Heart right ventricle (tissue), 16 donors: ENCODE data around the gene SH3RF3. TPM values are rescaled to one million over a fixed set of nuclear protein-coding genes. Genes with fewer than 3 reads are reported as not detected.

ENCODE experiments used
- ATAC-seq, 8 donors: fragments of 200-7000 bp; cut with Tn5 transposase; one replicate each; pipeline ENCODE4 v1.9.1; 2020; ENCODE audit warnings: mild to moderate bottlenecking in 8 of 8, moderate library complexity in 8 of 8, moderate number of reproducible peaks in 1 of 8
- DNase-seq, 2 donors: peaks; one replicate each; pipeline ENCODE4 v3.0.0-alpha.2; 2020
- H3K27ac ChIP-seq, 10 donors: fragments of 200-600 bp; sonication (generic) in 2 of 10; one replicate each; pipeline versions ENCODE4 v1.5.0 to v1.8.0; 2020 to 2022; ENCODE audit warnings: mild to moderate bottlenecking in 3 of 10
- H3K27me3 ChIP-seq, 7 donors: fragments of 200-600 bp; one replicate each; pipeline ENCODE4 v1.8.0; 2021 to 2022; ENCODE audit warnings: mild to moderate bottlenecking in 2 of 7
- H3K36me3 ChIP-seq, 9 donors: fragments of 200-600 bp; sonication (generic) in 1 of 9; one replicate each; pipeline versions ENCODE4 v1.5.0 to v1.8.0; 2020 to 2022; ENCODE audit warnings: mild to moderate bottlenecking in 2 of 9
- H3K4me1 ChIP-seq, 9 donors: fragments of 200-600 bp; sonication (generic) in 1 of 9; one replicate each; pipeline versions ENCODE4 v1.5.0 to v1.8.0; 2020 to 2022; ENCODE audit warnings: mild to moderate bottlenecking in 4 of 9
- H3K4me3 ChIP-seq, 10 donors: fragments of 200-600 bp; sonication (generic) in 2 of 10; one replicate each; pipeline versions ENCODE4 v1.5.0 to v1.8.0; 2020 to 2022; ENCODE audit warnings: mild to moderate bottlenecking in 7 of 10, moderate library complexity in 2 of 10
- H3K9me3 ChIP-seq, 11 donors: fragments of 200-600 bp in 10 of 11; sonication (generic) in 2 of 11; one replicate each; pipeline versions ENCODE4 v1.5.0 to v1.8.0; 2013 to 2022; ENCODE audit warnings: mild to moderate bottlenecking in 2 of 11, control low read depth in 1 of 11, moderate library complexity in 1 of 11
- WGBS, 2 donors: extraction: QIAGEN DNeasy Blood & Tissue Kit; methylation state at CpG; one replicate each; pipeline ENCODE4 v1.1.7; 2013; ENCODE audit warnings: inconsistent platforms in 1 of 2; 5-methylcytosine and 5-hydroxymethylcytosine counted together
- intact Hi-C, 10 donors: fragments of 100-400 bp; cut with DNase I; formaldehyde crosslinking; loops; one replicate each; pipeline versions ENCODE4 v1.11.1 to v1.14.2; 2022
- polyA plus RNA-seq, 2 donors: library from polyadenylated mRNA; stranded (reverse); fragments of 200-250 nt; gene quantifications; one replicate each; pipeline ENCODE4 v1.2.3, GENCODE V29; 2013
- total RNA-seq, 10 donors: library from RNA; stranded (reverse); fragmentation: NEBNext Ultra II Directional in 3 of 10; extraction: Animal tissue kit (Norgen Biotek cat#: 25700) in 3 of 10; gene quantifications; one replicate each; pipeline versions ENCODE4 v1.2.1 to v1.2.4, GENCODE V29; 2021 to 2023
- TF ChIP-seq, protein P1 (sequence below), 9 donors: fragments of 200-600 bp; sonication (generic) in 2 of 9; IDR thresholded peaks; one replicate each; pipeline versions ENCODE4 v1.5.0 to v1.8.0; 2021 to 2022; ENCODE audit warnings: antibody characterized with exemption in 9 of 9, mild to moderate bottlenecking in 5 of 9, moderate library complexity in 1 of 9
- donor health status: Arrhythmogenic right ventricular cardiomyopathy.
- donor health status: ischemic (EF 13 %, LVEDD 7.1; RV severe dilation, severe dysfunction).
- donor health status: healthy with polysubstance abuse.
- donor health status: DM: no; HTN: yes; CAD: no.
- donor health status: DM: no; HTN: no; CAD: no.
- donor health status: ischemic (EF 25% LVEDD 6.9; RV normal size, moderate dysfunction).
- donor health status: ischemic (EF 25% LVEDD 5.7; RV mildly dilated, moderate dysfunction).
- donor health status: healthy.
- donor health status: DM: yes; HTN: yes; CAD: no.
- donor health status: Ischemic cardiomyopathy.
- donor health status: ischemic (EF 35%, LVEDD 5.7; RV mildly dilated, moderate dysfunction).
- donor health status: nonischemic (EF 11% LVEDD 7.7; RV severe dilation, severe dysfunction).
- donor health status: DM: yes; HTN: yes; CAD: no.
- donor health status: PGD.
- donor health status: ischemic (EF 29% LVEDD 5.4; RV normal size, mild dysfunction).
- donor health status: nonischemic (EF 23%, LVEDD 6.1; RV moderate dilation, normal function).

SH3RF3 gene
- total and polyA plus RNA-seq, 12 donors = 5.0 to 11.5 (median 8.6) TPM

DNA sequence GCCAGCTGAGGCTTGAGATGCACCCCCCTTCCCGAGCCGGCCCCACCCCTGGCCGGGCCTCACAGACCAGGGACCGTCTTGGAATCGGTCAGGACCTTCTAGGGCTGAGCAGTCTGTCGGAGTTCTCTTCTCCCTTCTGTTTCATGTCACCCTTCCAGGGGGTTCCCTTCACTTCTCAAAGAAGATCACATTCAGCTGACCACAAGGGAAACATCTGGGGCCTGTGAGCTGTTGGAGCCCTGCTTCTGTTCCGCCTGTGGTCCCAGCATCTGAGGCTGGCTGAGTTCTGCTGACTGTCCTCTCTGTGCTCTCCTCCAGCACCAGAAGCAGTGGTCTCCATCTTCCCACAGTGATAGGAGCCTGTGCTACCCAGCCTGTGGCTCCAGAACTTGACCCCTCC lies 378.2 kb downstream of the SH3RF3 start:
- no peak for DNase-seq
- no peak overlapping the region for H3K27ac ChIP-seq
- TF ChIP-seq, protein P1, sequence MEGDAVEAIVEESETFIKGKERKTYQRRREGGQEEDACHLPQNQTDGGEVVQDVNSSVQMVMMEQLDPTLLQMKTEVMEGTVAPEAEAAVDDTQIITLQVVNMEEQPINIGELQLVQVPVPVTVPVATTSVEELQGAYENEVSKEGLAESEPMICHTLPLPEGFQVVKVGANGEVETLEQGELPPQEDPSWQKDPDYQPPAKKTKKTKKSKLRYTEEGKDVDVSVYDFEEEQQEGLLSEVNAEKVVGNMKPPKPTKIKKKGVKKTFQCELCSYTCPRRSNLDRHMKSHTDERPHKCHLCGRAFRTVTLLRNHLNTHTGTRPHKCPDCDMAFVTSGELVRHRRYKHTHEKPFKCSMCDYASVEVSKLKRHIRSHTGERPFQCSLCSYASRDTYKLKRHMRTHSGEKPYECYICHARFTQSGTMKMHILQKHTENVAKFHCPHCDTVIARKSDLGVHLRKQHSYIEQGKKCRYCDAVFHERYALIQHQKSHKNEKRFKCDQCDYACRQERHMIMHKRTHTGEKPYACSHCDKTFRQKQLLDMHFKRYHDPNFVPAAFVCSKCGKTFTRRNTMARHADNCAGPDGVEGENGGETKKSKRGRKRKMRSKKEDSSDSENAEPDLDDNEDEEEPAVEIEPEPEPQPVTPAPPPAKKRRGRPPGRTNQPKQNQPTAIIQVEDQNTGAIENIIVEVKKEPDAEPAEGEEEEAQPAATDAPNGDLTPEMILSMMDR (IDR thresholded peaks at IDR 0.05) = no peak
- intact Hi-C loops = loop anchor here in 6 of 10 donors (5.0 to 10.0 kb wide), 6 partner anchors 160 to 582 kb away; partner anchors contain the start of gene SH3RF3 (in 1 of the 6)
- 74 to 79% methylated on average over 7 of the region's 7 CpGs for WGBS, 2 donors
- peaks cover 0 to 12% (median 0%) of the 10 kb centered on the region in 9 donors for H3K36me3 ChIP-seq
- peak in 1 of 8 donors; percentile 19 for ATAC-seq
- peaks cover 0 to 18% (median 0%) of the 10 kb centered on the region in 11 donors for H3K9me3 ChIP-seq
- H3K4me3 ChIP-seq = no peak overlapping the region
- H3K4me1 ChIP-seq = peaks cover 0 to 3% (median 0%) of the 10 kb centered on the region in 9 donors
- H3K27me3 ChIP-seq = no peaks in the 10 kb centered on the region

DNA sequence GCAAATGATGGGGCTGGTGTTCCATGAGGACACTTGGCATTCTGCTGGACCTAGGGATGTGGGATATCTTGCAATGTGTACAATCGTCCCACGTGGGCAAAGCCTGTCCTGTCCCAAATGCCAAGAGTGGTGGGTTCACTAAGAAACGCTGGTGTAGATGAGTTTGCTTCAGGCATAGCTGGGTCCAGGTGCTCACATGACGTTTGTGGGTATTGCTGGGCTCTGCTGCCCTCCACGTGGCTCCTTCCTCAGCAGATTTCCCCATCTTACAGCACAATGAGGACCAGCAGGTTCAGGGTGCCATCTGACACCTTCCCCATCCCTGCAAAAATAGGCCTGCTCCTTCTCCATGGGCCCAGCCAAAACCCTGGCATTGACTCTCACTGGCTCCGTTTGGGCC lies 378.8 kb downstream of the SH3RF3 start:
- DNase-seq (no peak), ATAC-seq (no peak)
- no peak overlapping the region for H3K4me3 ChIP-seq
- H3K9me3 ChIP-seq = peaks cover 0 to 18% (median 0%) of the 10 kb centered on the region in 11 donors
- intact Hi-C loops = loop anchor here in 8 of 10 donors (2.0 to 10.0 kb wide), 7 partner anchors 161 to 583 kb away; partner anchors contain the start of gene SH3RF3 (in 3 of the 8)
- 83 to 88% methylated on average over 6 of the region's 6 CpGs for WGBS, 2 donors
- H3K27ac ChIP-seq = no peak overlapping the region
- H3K36me3 ChIP-seq = peaks cover 0 to 6% (median 0%) of the 10 kb centered on the region in 9 donors
- no peaks in the 10 kb centered on the region for H3K27me3 ChIP-seq
- TF ChIP-seq, protein P1 (IDR thresholded peaks at IDR 0.05) = no peak
- H3K4me1 ChIP-seq = peaks cover 0 to 3% (median 0%) of the 10 kb centered on the region in 9 donors

DNA sequence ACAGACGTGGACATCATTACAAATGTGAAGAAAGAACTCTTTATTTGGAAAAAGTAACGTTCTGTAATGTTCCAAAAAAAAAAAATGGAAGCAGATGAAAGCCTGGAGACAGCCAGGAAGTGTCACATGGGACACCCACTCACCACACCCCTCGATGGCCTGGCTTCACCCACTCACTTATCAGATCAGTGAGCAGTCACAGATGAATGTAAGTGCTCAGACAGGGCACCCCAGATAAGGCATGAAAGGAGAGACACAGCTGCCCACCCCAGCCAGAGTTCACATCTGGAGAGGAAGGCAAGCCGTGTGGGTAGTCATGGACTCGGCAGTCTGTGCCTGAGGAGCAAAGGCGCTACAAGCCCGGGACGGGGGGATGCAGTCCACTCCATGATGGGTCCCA lies 379.6 kb downstream of the SH3RF3 start:
- Histone ChIP-seq H3K36me3 (peaks cover 0 to 1% (median 0%) of the 10 kb centered on the region in 9 donors), H3K4me3 (no peak overlapping the region), H3K4me1 (peaks cover 0 to 4% (median 0%) of the 10 kb centered on the region in 9 donors), H3K27ac (no peak overlapping the region), H3K27me3 (no peaks in the 10 kb centered on the region), H3K9me3 (peaks cover 0 to 18% (median 0%) of the 10 kb centered on the region in 11 donors)
- TF ChIP-seq, protein P1 (IDR thresholded peaks at IDR 0.05) = no peak
- DNase-seq = no peak
- ATAC-seq = no peak
- intact Hi-C loops = loop anchor here in 8 of 10 donors (2.0 to 10.0 kb wide), 7 partner anchors 161 to 584 kb away; partner anchors contain the start of gene SH3RF3 (in 3 of the 8)
- WGBS, 2 donors = 62 to 68% methylated on average over 8 of the region's 8 CpGs

DNA sequence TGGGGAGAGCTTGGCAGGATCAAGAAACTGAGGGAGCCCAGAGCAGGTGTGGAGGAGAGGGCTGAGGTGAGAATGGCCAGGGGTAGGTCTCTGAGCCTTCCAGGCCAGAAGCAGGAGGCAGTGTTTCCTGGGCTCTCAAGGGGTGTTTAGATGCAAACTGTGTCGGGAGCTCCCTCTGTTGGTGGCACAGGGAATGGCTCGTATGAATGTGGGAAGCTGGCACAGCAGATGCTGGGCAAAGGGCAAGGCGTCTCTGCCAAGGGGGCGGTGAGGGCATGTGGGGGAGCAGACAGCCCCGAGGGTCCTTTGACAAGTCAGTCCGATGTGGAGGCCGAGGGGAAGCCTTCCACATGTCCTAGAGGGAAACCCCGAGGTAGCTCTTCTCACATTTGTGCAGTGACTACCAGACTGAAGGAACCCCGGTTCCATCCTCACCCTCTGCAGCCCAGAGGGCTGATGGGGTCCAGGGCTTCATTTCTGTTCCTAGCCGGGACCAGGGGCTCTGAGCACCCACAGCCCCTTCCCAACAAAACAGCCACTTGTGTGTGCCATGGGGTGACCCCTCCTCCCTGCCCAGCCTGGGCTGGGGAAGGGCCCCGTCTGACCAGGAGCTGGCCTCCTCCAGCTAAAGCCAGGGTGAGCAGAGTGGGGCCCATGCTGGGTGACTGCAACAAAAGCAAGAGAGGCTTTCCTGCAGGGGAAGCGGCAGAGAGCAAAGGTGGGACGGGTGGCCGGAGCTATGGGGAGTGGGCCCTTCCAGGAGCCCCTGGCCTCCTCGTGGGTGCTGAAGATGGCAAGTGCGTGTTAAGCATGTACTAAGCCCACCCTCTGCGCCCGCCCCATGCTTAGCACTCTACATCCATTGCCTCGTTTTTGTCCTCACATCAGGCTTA lies 381.4 kb downstream of the SH3RF3 start:
- H3K4me1 ChIP-seq = peaks cover 0 to 14% (median 4%) of the 10 kb centered on the region in 9 donors
- intact Hi-C loops = loop anchor here in 8 of 10 donors (1.0 to 10.0 kb wide), 5 partner anchors 226 to 384 kb away; partner anchors contain the start of gene SH3RF3 (in 1 of the 8)
- 54 to 57% methylated on average over 19 of the region's 19 CpGs for WGBS, 2 donors
- H3K36me3 ChIP-seq = no peaks in the 10 kb centered on the region
- H3K4me3 ChIP-seq = no peak overlapping the region
- no peak overlapping the region for H3K27ac ChIP-seq
- DNase-seq (peak; percentile 70 to 81), ATAC-seq (peak; percentile 46 to 72 (median 56))
- H3K27me3 ChIP-seq = no peaks in the 10 kb centered on the region
- TF ChIP-seq, protein P1 (IDR thresholded peaks at IDR 0.05) = peak; percentile 86 to 96 (median 92)
- peaks cover 0 to 14% (median 0%) of the 10 kb centered on the region in 11 donors for H3K9me3 ChIP-seq
